Measurements from ENCODE around the gene DPH3. TPM values are rescaled to one million over a fixed set of nuclear protein-coding genes. Genes with fewer than 3 reads are reported as not detected.

Gene DPH3
- total RNA-seq, 1 donor: 21.4 TPM

DNA sequence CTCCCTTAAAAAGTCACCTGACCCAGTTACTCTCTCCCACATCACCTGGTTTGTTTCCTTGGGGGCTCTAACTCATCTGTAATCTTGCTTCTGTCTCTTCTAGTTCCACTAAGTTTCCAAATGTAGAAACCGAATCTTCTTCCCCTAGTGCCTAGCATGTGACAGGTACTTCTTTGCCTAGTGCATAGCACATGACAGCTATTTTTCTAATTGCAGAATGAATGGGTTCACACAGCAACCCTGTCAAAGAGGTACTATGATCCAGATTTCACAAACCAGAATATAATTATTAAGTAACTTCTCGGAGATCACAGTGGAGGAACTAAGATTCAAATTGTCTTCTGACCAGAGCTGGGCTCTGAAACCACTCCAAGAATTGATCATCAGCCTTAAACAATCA is 7.4 kb downstream of the DPH3 start:
- no peak for TF ChIP-seq CTCF (IDR thresholded peaks at IDR 0.05; ENCODE audit: extremely low read depth, low read depth, low read length)
- DNase-seq (ENCODE audit: insufficient read length, low spot score, missing footprints): no peak
- no peaks in the 10 kb centered on the region for H3K27me3 ChIP-seq (ENCODE audit: insufficient read depth, low read length)
- no peak overlapping the region for H3K27ac ChIP-seq (ENCODE audit: low read depth, low read length)
- no peaks in the 10 kb centered on the region for H4K20me1 ChIP-seq (ENCODE audit: insufficient read depth, low read length)
- H2AFZ ChIP-seq (ENCODE audit: low read length): no peak overlapping the region
- peaks cover 6% of the 10 kb centered on the region for H3K4me1 ChIP-seq (ENCODE audit: insufficient read depth, low read length)
- H3K4me2 ChIP-seq (ENCODE audit: insufficient read depth, low read length): no peak overlapping the region
- H3K79me2 ChIP-seq (ENCODE audit: insufficient read depth, low read length): peaks cover 18% of the 10 kb centered on the region
- H3K4me3 ChIP-seq (ENCODE audit: insufficient read depth, low read length): no peak overlapping the region
- peaks cover 24% of the 10 kb centered on the region for H3K36me3 ChIP-seq (ENCODE audit: insufficient read depth, low read length)
- no peaks in the 10 kb centered on the region for H3K9me3 ChIP-seq (ENCODE audit: low read depth, low read length)

- Histone ChIP-seq H3K79me2 (ENCODE audit: insufficient read depth, low read length) (peaks cover 5% of the 10 kb centered on the region), H3K4me2 (ENCODE audit: insufficient read depth, low read length) (no peak overlapping the region), H3K4me1 (ENCODE audit: insufficient read depth, low read length) (peaks cover 6% of the 10 kb centered on the region), H3K36me3 (ENCODE audit: insufficient read depth, low read length) (peaks cover 18% of the 10 kb centered on the region), H3K27ac (ENCODE audit: low read depth, low read length) (no peak overlapping the region), H3K4me3 (ENCODE audit: insufficient read depth, low read length) (no peak overlapping the region), H2AFZ (ENCODE audit: low read length) (no peak overlapping the region), H3K9me3 (ENCODE audit: low read depth, low read length) (no peaks in the 10 kb centered on the region), H3K27me3 (ENCODE audit: insufficient read depth, low read length) (no peaks in the 10 kb centered on the region), H4K20me1 (ENCODE audit: insufficient read depth, low read length) (no peaks in the 10 kb centered on the region)
- DNase-seq (ENCODE audit: insufficient read length, low spot score, missing footprints): no peak
- TF ChIP-seq CTCF (IDR thresholded peaks at IDR 0.05; ENCODE audit: extremely low read depth, low read depth, low read length): no peak
Measured at GRCh38 chr3:16255726-16256125, 9.0 kb downstream of the DPH3 start.

DNA sequence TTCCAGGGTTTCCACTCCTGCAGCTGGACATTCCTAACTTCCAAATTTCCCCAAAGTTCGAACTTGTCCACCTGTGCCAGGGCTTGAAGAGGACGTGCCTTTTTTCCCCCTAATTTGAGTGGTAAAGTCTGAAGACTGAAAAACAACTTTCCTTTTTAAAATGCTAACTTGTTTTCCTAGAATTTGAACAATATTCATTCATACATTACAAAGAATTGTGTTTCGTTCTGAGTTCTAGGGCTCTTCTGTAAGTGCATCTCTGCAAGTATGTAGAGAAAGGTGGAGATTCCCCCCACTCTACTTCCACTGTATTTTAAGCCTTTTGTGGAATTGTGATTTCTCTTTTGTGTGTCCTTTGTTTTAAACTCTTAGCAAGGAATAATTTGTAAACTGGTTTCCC is 9.4 kb downstream of the DPH3 start:
- no peaks in the 10 kb centered on the region for H3K9me3 ChIP-seq (ENCODE audit: low read depth, low read length)
- H2AFZ ChIP-seq (ENCODE audit: low read length): no peak overlapping the region
- H3K27me3 ChIP-seq (ENCODE audit: insufficient read depth, low read length): no peaks in the 10 kb centered on the region
- H3K4me3 ChIP-seq (ENCODE audit: insufficient read depth, low read length): no peak overlapping the region
- no peak overlapping the region for H3K4me2 ChIP-seq (ENCODE audit: insufficient read depth, low read length)
- H3K36me3 ChIP-seq (ENCODE audit: insufficient read depth, low read length): peaks cover 14% of the 10 kb centered on the region
- H3K27ac ChIP-seq (ENCODE audit: low read depth, low read length): no peak overlapping the region
- peaks cover 6% of the 10 kb centered on the region for H3K4me1 ChIP-seq (ENCODE audit: insufficient read depth, low read length)
- no peak for TF ChIP-seq CTCF (IDR thresholded peaks at IDR 0.05; ENCODE audit: extremely low read depth, low read depth, low read length)
- peaks cover under 1% of the 10 kb centered on the region for H3K79me2 ChIP-seq (ENCODE audit: insufficient read depth, low read length)
- H4K20me1 ChIP-seq (ENCODE audit: insufficient read depth, low read length): no peaks in the 10 kb centered on the region
- no peak for DNase-seq (ENCODE audit: insufficient read length, low spot score, missing footprints)

GRCh38 chr3:16254916-16255315 is 9.8 kb downstream of the DPH3 start:
- TF ChIP-seq CTCF (IDR thresholded peaks at IDR 0.05; ENCODE audit: extremely low read depth, low read depth, low read length): no peak
- H3K4me2 ChIP-seq (ENCODE audit: insufficient read depth, low read length): no peak overlapping the region

More at GRCh38 chr3:16254916-16255315, 9.8 kb downstream of the DPH3 start:
- Histone ChIP-seq H4K20me1 (ENCODE audit: insufficient read depth, low read length) (no peaks in the 10 kb centered on the region), H3K4me3 (ENCODE audit: insufficient read depth, low read length) (no peak overlapping the region), H3K4me1 (ENCODE audit: insufficient read depth, low read length) (peaks cover 6% of the 10 kb centered on the region), H3K9me3 (ENCODE audit: low read depth, low read length) (no peaks in the 10 kb centered on the region), H2AFZ (ENCODE audit: low read length) (no peak overlapping the region), H3K36me3 (ENCODE audit: insufficient read depth, low read length) (peaks cover 10% of the 10 kb centered on the region), H3K27me3 (ENCODE audit: insufficient read depth, low read length) (no peaks in the 10 kb centered on the region), H3K79me2 (ENCODE audit: insufficient read depth, low read length) (no peaks in the 10 kb centered on the region), H3K27ac (ENCODE audit: low read depth, low read length) (no peak overlapping the region)
- no peak for DNase-seq (ENCODE audit: insufficient read length, low spot score, missing footprints)
